AG08396 (cell line): ENCODE measurements around the gene AFMID.
A peak's percentile ranks its signal among the peaks of the same experiment; 100 is the strongest.

Experiments used
- DNase-seq: peaks from one replicate; pipeline ENCODE4 v3.0.0; 2012; ENCODE audit warnings: low spot score, mixed read lengths

The AFMID gene

GRCh38 chr17:78180083-78180482 lies 7.1 kb upstream of the AFMID start:
- no peak for DNase-seq

- no peak for DNase-seq
Observed at GRCh38 chr17:78180508-78180907, 6.7 kb upstream of the AFMID start.

- no peak for DNase-seq
Observed at GRCh38 chr17:78182504-78182903, 4.7 kb upstream of the AFMID start.

GRCh38 chr17:78183916-78184315 lies 3.2 kb upstream of the AFMID start:
- no peak for DNase-seq

- DNase-seq: no peak
Observed at GRCh38 chr17:78184351-78184750, 2.8 kb upstream of the AFMID start.

- no peak for DNase-seq
Observed at GRCh38 chr17:78184868-78185267, 2.3 kb upstream of the AFMID start.

GRCh38 chr17:78185981-78186691 lies 1.0 kb upstream of the AFMID start:
- no peak for DNase-seq

GRCh38 chr17:78196716-78197115 lies 9.6 kb downstream of the AFMID start:
- DNase-seq: no peak

GRCh38 chr17:78197147-78197832 lies 10.1 kb downstream of the AFMID start:
- no peak for DNase-seq

GRCh38 chr17:78200451-78200850 lies 13.3 kb downstream of the AFMID start:
- DNase-seq: no peak

GRCh38 chr17:78202666-78203065 lies 15.5 kb downstream of the AFMID start:
- no peak for DNase-seq

GRCh38 chr17:78204387-78205123 lies 17.4 kb downstream of the AFMID start:
- no peak for DNase-seq

- no peak for DNase-seq
Observed at GRCh38 chr17:78205124-78205775, 18.1 kb downstream of the AFMID start.

GRCh38 chr17:78206298-78206697 lies 19.1 kb downstream of the AFMID start:
- no peak for DNase-seq

GRCh38 chr17:78208486-78208885 lies 21.3 kb downstream of the AFMID start:
- DNase-seq: no peak

- no peak for DNase-seq
Observed at GRCh38 chr17:78210111-78210510, 22.9 kb downstream of the AFMID start.

- DNase-seq: no peak
Observed at GRCh38 chr17:78211032-78211431, 23.9 kb downstream of the AFMID start.

GRCh38 chr17:78214016-78214705 lies 27.0 kb downstream of the AFMID start, which contains the start of gene BIRC5:
BIRC5 (plus strand) TSS chr17:78214253; CDS start chr17:78214317, 64 bp downstream.
- peak; percentile 99 for DNase-seq

GRCh38 chr17:78214706-78215061 lies 27.5 kb downstream of the AFMID start:
- no peak for DNase-seq

- no peak for DNase-seq
Observed at GRCh38 chr17:78219396-78220150, 32.4 kb downstream of the AFMID start.

- no peak for DNase-seq
Observed at GRCh38 chr17:78223061-78223460, 35.9 kb downstream of the AFMID start.
